SK-N-MC (cell line): ENCODE data around the gene REEP3.

ENCODE experiments used
- EZH2 ChIP-seq: fragments of 200-600 bp; sonication (generic); IDR thresholded peaks from one replicate; pipeline ENCODE4 v1.6.1; 2017; ENCODE audit warnings: antibody characterized with exemption
- POLR2AphosphoS5 ChIP-seq: IDR thresholded peaks from 2 replicates; pipeline ENCODE4 v1.6.1; 2012; ENCODE audit warnings: mild to moderate bottlenecking, low read depth, low read length, borderline replicate concordance

- TF ChIP-seq POLR2AphosphoS5 (no peak), EZH2 (no peak)
These were observed 2.4 kb upstream of the REEP3 start for GRCh38 chr10:63518690-63519288.
